WTC11 (cell line): ENCODE results near the gene CRBN.

ENCODE experiments used
- FOXJ3 ChIP-seq: sonication (generic); formaldehyde crosslinking; IDR thresholded peaks from 2 replicates; pipeline ENCODE4 v1.9.0; 2021; ENCODE audit warnings: missing genetic modification reagents, mild to moderate bottlenecking, borderline replicate concordance
- TF ChIP-seq, protein P1 (sequence below): fragments of 200-600 bp; IDR thresholded peaks from 2 replicates; pipeline ENCODE4 v1.8.0; 2022; ENCODE audit warnings: antibody characterized with exemption

GRCh38 chr3:3212781-3213440 is 33.4 kb upstream of the CRBN start:
- TF ChIP-seq, protein P1, sequence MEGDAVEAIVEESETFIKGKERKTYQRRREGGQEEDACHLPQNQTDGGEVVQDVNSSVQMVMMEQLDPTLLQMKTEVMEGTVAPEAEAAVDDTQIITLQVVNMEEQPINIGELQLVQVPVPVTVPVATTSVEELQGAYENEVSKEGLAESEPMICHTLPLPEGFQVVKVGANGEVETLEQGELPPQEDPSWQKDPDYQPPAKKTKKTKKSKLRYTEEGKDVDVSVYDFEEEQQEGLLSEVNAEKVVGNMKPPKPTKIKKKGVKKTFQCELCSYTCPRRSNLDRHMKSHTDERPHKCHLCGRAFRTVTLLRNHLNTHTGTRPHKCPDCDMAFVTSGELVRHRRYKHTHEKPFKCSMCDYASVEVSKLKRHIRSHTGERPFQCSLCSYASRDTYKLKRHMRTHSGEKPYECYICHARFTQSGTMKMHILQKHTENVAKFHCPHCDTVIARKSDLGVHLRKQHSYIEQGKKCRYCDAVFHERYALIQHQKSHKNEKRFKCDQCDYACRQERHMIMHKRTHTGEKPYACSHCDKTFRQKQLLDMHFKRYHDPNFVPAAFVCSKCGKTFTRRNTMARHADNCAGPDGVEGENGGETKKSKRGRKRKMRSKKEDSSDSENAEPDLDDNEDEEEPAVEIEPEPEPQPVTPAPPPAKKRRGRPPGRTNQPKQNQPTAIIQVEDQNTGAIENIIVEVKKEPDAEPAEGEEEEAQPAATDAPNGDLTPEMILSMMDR: no peak
- no peak for TF ChIP-seq FOXJ3 (CRISPR knock-in tag)
